Measurements from ENCODE around the gene CEACAM5.

CEACAM5 gene

GRCh38 chr19:41708481-41708880, at the start of gene CEACAM5:
CEACAM5 (plus strand) TSS chr19:41708626; CDS start chr19:41708732, 106 bp downstream.
- no peak for DNase-seq (ENCODE audit: low read depth)

- DNase-seq (ENCODE audit: low read depth): no peak
These were observed 42.4 kb upstream of the CEACAM5 start for GRCh38 chr19:41666075-41666474.

GRCh38 chr19:41668315-41668714, 40.1 kb upstream of the CEACAM5 start:
- DNase-seq (ENCODE audit: low read depth): no peak

GRCh38 chr19:41670755-41671154, 37.7 kb upstream of the CEACAM5 start:
- DNase-seq (ENCODE audit: low read depth): no peak

- DNase-seq (ENCODE audit: low read depth): no peak
These were observed 36.9 kb upstream of the CEACAM5 start for GRCh38 chr19:41671486-41671885.

GRCh38 chr19:41682437-41682836, 26.0 kb upstream of the CEACAM5 start:
- no peak for DNase-seq (ENCODE audit: low read depth)

GRCh38 chr19:41687419-41687818, 21.0 kb upstream of the CEACAM5 start:
- DNase-seq (ENCODE audit: low read depth): no peak

GRCh38 chr19:41688098-41688497, 20.3 kb upstream of the CEACAM5 start, which contains the start of gene CEACAM7:
CEACAM7 (minus strand) TSS chr19:41688270; CDS start chr19:41688165, 105 bp downstream.
- DNase-seq (ENCODE audit: low read depth): no peak

- DNase-seq (ENCODE audit: low read depth): no peak
These were observed 19.7 kb upstream of the CEACAM5 start for GRCh38 chr19:41688687-41689086.

GRCh38 chr19:41689993-41690800, 18.2 kb upstream of the CEACAM5 start:
- DNase-seq (ENCODE audit: low read depth): no peak

- no peak for DNase-seq (ENCODE audit: low read depth)
These were observed 17.7 kb upstream of the CEACAM5 start for GRCh38 chr19:41690801-41691065.

GRCh38 chr19:41691268-41691970, 17.0 kb upstream of the CEACAM5 start:
- peak; percentile 8 for DNase-seq (ENCODE audit: low read depth)

GRCh38 chr19:41694196-41694595, 14.2 kb upstream of the CEACAM5 start:
- DNase-seq (ENCODE audit: low read depth): no peak

GRCh38 chr19:41694831-41695635, 13.4 kb upstream of the CEACAM5 start:
- DNase-seq (ENCODE audit: low read depth): no peak

GRCh38 chr19:41695745-41696144, 12.7 kb upstream of the CEACAM5 start:
- DNase-seq (ENCODE audit: low read depth): no peak

GRCh38 chr19:41696402-41697197, 11.8 kb upstream of the CEACAM5 start:
- peak; percentile 26 for DNase-seq (ENCODE audit: low read depth)

GRCh38 chr19:41697198-41697855, 11.1 kb upstream of the CEACAM5 start:
- no peak for DNase-seq (ENCODE audit: low read depth)

- DNase-seq (ENCODE audit: low read depth): no peak
These were observed 9.6 kb upstream of the CEACAM5 start for GRCh38 chr19:41698746-41699230.

- no peak for DNase-seq (ENCODE audit: low read depth)
These were observed 9.0 kb upstream of the CEACAM5 start for GRCh38 chr19:41699231-41699967.

- DNase-seq (ENCODE audit: low read depth): no peak
These were observed 8.5 kb upstream of the CEACAM5 start for GRCh38 chr19:41699968-41700323.
